Calu3 (cell line): ENCODE measurements around the gene NDUFA13. TPM values are rescaled to one million over a fixed set of nuclear protein-coding genes. Genes with fewer than 3 reads are reported as not detected.
A peak's percentile ranks its signal among the peaks of the same experiment; 100 is the strongest.

ENCODE experiments used
- BruUV-seq: library from RNA; stranded (reverse); fragments of 400-500 nt; replicated peaks from 2 replicates; lab custom pipeline; 2021; lab: Mats Ljungman, UMichigan
- CTCF ChIA-PET: fragments of 300-600 bp; sonication (Branson Sonifier 250); formaldehyde crosslinking; loops from one replicate; lab custom pipeline; 2022; ENCODE audit warnings: antibody characterized with exemption; lab: Charles Lee
- DNase-seq: peaks from one replicate; pipeline ENCODE4 v3.0.0; 2022
- H3K27ac Mint-ChIP-seq: one replicate; pipeline ENCODE4 v1.8.0; 2022; ENCODE audit warnings: mixed read lengths; ENCODE audit not compliant: unreplicated experiment
- H3K27me3 Mint-ChIP-seq: one replicate; pipeline ENCODE4 v1.8.0; 2022; ENCODE audit warnings: mixed read lengths; ENCODE audit not compliant: unreplicated experiment
- H3K36me3 Mint-ChIP-seq: one replicate; pipeline ENCODE4 v1.8.0; 2022; ENCODE audit warnings: mild to moderate bottlenecking, moderate library complexity, mixed read lengths; ENCODE audit not compliant: insufficient read depth, unreplicated experiment
- H3K4me1 Mint-ChIP-seq: one replicate; pipeline ENCODE4 v1.8.0; 2022; ENCODE audit warnings: mild to moderate bottlenecking, low read depth, mixed read lengths; ENCODE audit not compliant: unreplicated experiment
- H3K4me3 Mint-ChIP-seq: one replicate; pipeline ENCODE4 v1.8.0; 2022; ENCODE audit warnings: mild to moderate bottlenecking, low read depth, moderate library complexity, mixed read lengths; ENCODE audit not compliant: unreplicated experiment
- H3K9me3 Mint-ChIP-seq: one replicate; pipeline ENCODE4 v1.8.0; 2022; ENCODE audit warnings: low read depth, mixed read lengths; ENCODE audit not compliant: unreplicated experiment
- intact Hi-C: fragments of 100-400 bp; cut with micrococcal nuclease; formaldehyde crosslinking; loops from one replicate; pipeline ENCODE4 v1.10.0; 2022; ENCODE audit not compliant: unreplicated experiment
- total RNA-seq: library from RNA; stranded (reverse); gene quantifications from 2 replicates; pipeline ENCODE4 v1.2.3, GENCODE V29; 2022
- TF ChIP-seq, protein P1 (sequence below): fragments of 200-600 bp; IDR thresholded peaks from one replicate; pipeline ENCODE4 v1.8.0; 2022; ENCODE audit warnings: antibody characterized with exemption; ENCODE audit not compliant: unreplicated experiment

The NDUFA13 gene
- total RNA-seq, 1 experiment from 2014 or later: 191 TPM

DNA sequence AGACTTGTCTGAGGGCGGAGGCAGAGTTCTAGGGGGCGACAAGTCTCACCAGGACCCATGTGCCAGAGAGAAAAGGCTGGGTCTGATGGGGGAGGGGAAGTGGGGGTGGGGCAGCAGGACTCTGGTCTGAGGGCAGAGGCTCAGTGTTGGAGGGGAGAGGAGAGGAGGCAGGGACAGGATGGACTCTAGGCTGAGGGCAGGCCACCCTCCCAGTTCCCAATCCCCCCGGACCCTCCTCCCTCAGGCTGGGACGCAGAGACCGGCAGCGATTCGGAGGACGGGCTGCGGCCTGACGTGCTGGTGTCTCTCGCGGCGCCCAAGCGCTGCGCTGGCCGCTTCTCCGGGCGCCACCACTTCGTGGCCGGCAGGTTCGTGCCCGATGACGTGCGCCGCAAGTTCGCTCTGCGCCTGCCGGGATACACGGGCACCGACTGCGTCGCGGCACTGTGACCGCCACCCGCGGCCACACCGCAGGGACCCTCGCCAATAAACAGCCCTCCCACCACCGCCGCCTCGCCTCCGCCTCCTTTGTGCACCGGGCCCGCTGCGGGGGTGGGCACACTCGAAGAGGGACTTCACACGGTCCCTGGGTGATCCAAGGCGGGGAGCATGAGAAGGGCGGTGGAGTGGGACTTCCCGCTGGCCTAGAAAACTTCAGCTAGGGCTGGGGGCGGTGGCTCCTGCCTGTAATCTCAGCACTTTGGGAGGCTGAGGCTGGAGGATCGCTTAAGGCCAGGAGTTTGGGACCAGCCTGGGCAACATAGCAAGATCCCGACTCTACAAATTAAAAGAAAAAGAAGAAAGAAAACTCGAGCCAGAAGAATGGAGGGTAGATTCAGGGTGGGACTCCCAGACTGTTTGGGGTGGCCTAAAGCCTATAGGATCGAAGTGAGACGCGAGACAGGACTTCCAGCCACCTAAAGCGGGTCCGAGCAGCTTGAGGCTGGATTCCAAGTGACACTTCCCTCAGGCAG lies 21.3 kb downstream of the NDUFA13 start:
- Mint-ChIP-seq H3K36me3 (peaks cover 11% of the 10 kb centered on the region), H3K27ac (no peak overlapping the region), H3K4me1 (peaks cover 10% of the 10 kb centered on the region), H3K4me3 (peak overlapping the region; percentile 56), H3K27me3 (peaks cover 12% of the 10 kb centered on the region), H3K9me3 (peaks cover 5% of the 10 kb centered on the region)
- DNase-seq: no peak
- intact Hi-C loops: loop anchor here (10.0 kb wide), 1 partner anchor 417 kb away; no protein-coding TSS in a partner anchor
- no TSS peak for BruUV-seq
- TF ChIP-seq, protein P1, sequence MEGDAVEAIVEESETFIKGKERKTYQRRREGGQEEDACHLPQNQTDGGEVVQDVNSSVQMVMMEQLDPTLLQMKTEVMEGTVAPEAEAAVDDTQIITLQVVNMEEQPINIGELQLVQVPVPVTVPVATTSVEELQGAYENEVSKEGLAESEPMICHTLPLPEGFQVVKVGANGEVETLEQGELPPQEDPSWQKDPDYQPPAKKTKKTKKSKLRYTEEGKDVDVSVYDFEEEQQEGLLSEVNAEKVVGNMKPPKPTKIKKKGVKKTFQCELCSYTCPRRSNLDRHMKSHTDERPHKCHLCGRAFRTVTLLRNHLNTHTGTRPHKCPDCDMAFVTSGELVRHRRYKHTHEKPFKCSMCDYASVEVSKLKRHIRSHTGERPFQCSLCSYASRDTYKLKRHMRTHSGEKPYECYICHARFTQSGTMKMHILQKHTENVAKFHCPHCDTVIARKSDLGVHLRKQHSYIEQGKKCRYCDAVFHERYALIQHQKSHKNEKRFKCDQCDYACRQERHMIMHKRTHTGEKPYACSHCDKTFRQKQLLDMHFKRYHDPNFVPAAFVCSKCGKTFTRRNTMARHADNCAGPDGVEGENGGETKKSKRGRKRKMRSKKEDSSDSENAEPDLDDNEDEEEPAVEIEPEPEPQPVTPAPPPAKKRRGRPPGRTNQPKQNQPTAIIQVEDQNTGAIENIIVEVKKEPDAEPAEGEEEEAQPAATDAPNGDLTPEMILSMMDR: no peak
- CTCF ChIA-PET: interaction anchor here (0.7 kb wide), 1 partner anchor 11 kb away, joined by 12 read pairs; no protein-coding TSS in a partner anchor

DNA sequence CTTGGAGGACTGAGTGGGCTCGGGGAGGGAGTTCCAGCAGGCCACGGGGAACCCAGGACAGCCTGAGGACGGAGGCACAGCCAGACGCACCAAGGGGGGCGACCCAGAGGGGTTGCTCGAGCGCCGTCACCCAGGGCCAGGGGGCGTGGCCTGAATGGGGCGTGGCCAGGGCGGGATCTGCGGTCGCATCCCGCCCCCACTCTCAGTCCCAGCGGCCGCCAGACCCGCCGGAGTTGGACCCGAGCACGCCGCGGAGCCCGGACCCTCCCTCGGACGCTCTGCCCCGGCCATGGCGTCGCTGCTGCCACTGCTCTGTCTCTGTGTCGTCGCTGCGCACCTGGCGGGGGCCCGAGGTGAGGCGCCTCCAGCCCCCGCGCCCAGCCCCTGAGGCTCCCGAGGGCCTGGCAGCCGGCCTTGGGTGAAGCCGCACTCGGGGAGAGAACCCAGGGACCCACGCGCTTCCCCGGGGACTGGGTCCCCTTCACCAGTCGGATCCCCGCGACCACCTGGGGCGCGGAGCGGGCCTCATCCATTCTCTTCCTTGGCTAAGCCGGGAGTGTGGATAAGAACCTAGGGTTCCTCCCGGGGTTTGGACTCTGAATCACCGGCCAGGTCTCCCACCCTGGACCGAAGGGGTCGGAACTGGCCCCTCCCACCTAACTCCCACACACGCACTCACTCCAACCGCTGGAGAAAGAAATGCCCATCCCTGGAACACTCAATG lies 22.2 kb downstream of the NDUFA13 start, which contains the start of gene CILP2:
Gene CILP2, plus strand, starts transcription at position 205 of the 724 bp plus-strand sequence. Its CDS starts 85 bp downstream, at position 290.
- Mint-ChIP-seq H3K27me3 (peaks cover 12% of the 10 kb centered on the region), H3K4me1 (peaks cover 10% of the 10 kb centered on the region), H3K36me3 (peaks cover 10% of the 10 kb centered on the region), H3K4me3 (peak within 1 kb of the TSS; percentile 56), H3K27ac (no peak within 1 kb of the TSS), H3K9me3 (peaks cover 5% of the 10 kb centered on the region)
- no TSS peak for BruUV-seq
- CTCF ChIA-PET: no interaction called here
- peak; percentile 67 for DNase-seq
- intact Hi-C loops: loop anchor here (10.0 kb wide), 1 partner anchor 417 kb away; no protein-coding TSS in a partner anchor
- TF ChIP-seq, protein P1: no peak

DNA sequence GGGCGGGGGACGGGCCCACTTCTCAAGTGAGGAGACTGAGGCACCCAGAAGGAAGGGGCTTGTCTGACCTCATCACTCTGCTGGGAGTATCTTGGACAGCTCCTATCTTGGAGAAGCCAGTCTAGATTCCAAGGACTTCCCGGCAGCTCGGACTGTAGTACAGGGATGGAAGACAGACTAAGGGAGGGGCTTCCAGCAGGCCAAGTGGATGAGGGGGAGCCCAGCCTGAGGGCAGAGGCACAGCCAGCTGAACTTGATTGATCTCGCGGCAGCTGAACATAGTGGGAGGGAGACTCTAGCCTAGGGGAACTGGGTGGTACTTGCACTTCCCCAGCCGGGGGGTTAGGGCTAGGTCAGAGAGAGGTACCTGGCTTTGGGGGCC lies 22.8 kb downstream of the NDUFA13 start:
- Mint-ChIP-seq H3K9me3 (peaks cover 5% of the 10 kb centered on the region), H3K36me3 (peaks cover 10% of the 10 kb centered on the region), H3K27me3 (peaks cover 12% of the 10 kb centered on the region), H3K4me1 (peaks cover 8% of the 10 kb centered on the region), H3K4me3 (peak overlapping the region; percentile 56), H3K27ac (no peak overlapping the region)
- CTCF ChIA-PET: no interaction called here
- no TSS peak for BruUV-seq
- no peak for DNase-seq
- intact Hi-C loops: loop anchor here (10.0 kb wide), 1 partner anchor 416 kb away; no protein-coding TSS in a partner anchor
- TF ChIP-seq, protein P1: no peak

DNA sequence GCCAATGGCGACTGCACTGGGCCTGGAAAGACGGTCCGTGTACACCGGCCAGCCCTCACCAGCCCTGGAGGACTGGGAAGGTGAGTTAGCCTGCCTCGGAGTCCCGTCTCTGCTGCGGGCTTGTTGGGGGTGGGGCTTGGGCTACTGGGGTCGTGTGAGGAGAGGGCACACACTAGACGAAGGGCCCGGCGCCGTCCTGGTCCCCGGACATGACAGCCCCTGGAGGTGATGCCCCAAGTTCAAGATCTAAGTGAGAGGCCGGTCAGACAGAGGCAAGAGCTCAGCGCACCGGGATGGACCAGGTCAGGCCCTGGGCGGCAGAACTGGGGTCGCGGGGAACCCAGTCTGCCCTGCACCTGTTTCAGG lies 23.7 kb downstream of the NDUFA13 start:
- Mint-ChIP-seq H3K27me3 (peaks cover 12% of the 10 kb centered on the region), H3K36me3 (peaks cover 10% of the 10 kb centered on the region), H3K4me1 (no peaks in the 10 kb centered on the region), H3K27ac (no peak overlapping the region), H3K4me3 (no peak overlapping the region), H3K9me3 (no peaks in the 10 kb centered on the region)
- no TSS peak for BruUV-seq
- CTCF ChIA-PET: no interaction called here
- DNase-seq: no peak
- intact Hi-C loops: loop anchor here (10.0 kb wide), 1 partner anchor 415 kb away; no protein-coding TSS in a partner anchor
- TF ChIP-seq, protein P1: no peak
